Heart right ventricle (tissue), 16 donors: Measurements from ENCODE around the gene GM2A. TPM values are rescaled to one million over a fixed set of nuclear protein-coding genes. Genes with fewer than 3 reads are reported as not detected.
A peak's percentile ranks its signal among the peaks of the same experiment; 100 is the strongest.
"Not testable (repeated sequence)": the region's sequence is repeated elsewhere in the genome, so short reads cannot be mapped to it uniquely, and the experiment has no call there.

ENCODE experiments used
- ATAC-seq, 8 donors: fragments of 200-7000 bp; cut with Tn5 transposase; one replicate each; pipeline ENCODE4 v1.9.1; 2020; ENCODE audit warnings: mild to moderate bottlenecking in 8 of 8, moderate library complexity in 8 of 8, moderate number of reproducible peaks in 1 of 8
- DNase-seq, 2 donors: peaks; one replicate each; pipeline ENCODE4 v3.0.0-alpha.2; 2020
- H3K27ac ChIP-seq, 10 donors: fragments of 200-600 bp; sonication (generic) in 2 of 10; one replicate each; pipeline versions ENCODE4 v1.5.0 to v1.8.0; 2020 to 2022; ENCODE audit warnings: mild to moderate bottlenecking in 3 of 10
- H3K27me3 ChIP-seq, 7 donors: fragments of 200-600 bp; one replicate each; pipeline ENCODE4 v1.8.0; 2021 to 2022; ENCODE audit warnings: mild to moderate bottlenecking in 2 of 7
- H3K36me3 ChIP-seq, 9 donors: fragments of 200-600 bp; sonication (generic) in 1 of 9; one replicate each; pipeline versions ENCODE4 v1.5.0 to v1.8.0; 2020 to 2022; ENCODE audit warnings: mild to moderate bottlenecking in 2 of 9
- H3K4me1 ChIP-seq, 9 donors: fragments of 200-600 bp; sonication (generic) in 1 of 9; one replicate each; pipeline versions ENCODE4 v1.5.0 to v1.8.0; 2020 to 2022; ENCODE audit warnings: mild to moderate bottlenecking in 4 of 9
- H3K4me3 ChIP-seq, 10 donors: fragments of 200-600 bp; sonication (generic) in 2 of 10; one replicate each; pipeline versions ENCODE4 v1.5.0 to v1.8.0; 2020 to 2022; ENCODE audit warnings: mild to moderate bottlenecking in 7 of 10, moderate library complexity in 2 of 10
- H3K9me3 ChIP-seq, 11 donors: fragments of 200-600 bp in 10 of 11; sonication (generic) in 2 of 11; one replicate each; pipeline versions ENCODE4 v1.5.0 to v1.8.0; 2013 to 2022; ENCODE audit warnings: mild to moderate bottlenecking in 2 of 11, control low read depth in 1 of 11, moderate library complexity in 1 of 11
- CTCF ChIP-seq, 9 donors: fragments of 200-600 bp; sonication (generic) in 2 of 9; IDR thresholded peaks; one replicate each; pipeline versions ENCODE4 v1.5.0 to v1.8.0; 2021 to 2022; ENCODE audit warnings: antibody characterized with exemption in 9 of 9, mild to moderate bottlenecking in 5 of 9, moderate library complexity in 1 of 9
- WGBS, 2 donors: extraction: QIAGEN DNeasy Blood & Tissue Kit; methylation state at CpG; one replicate each; pipeline ENCODE4 v1.1.7; 2013; ENCODE audit warnings: inconsistent platforms in 1 of 2; 5-methylcytosine and 5-hydroxymethylcytosine counted together
- intact Hi-C, 10 donors: fragments of 100-400 bp; cut with DNase I; formaldehyde crosslinking; loops; one replicate each; pipeline versions ENCODE4 v1.11.1 to v1.14.2; 2022
- polyA plus RNA-seq, 2 donors: library from polyadenylated mRNA; stranded (reverse); fragments of 200-250 nt; gene quantifications; one replicate each; pipeline ENCODE4 v1.2.3, GENCODE V29; 2013
- total RNA-seq, 10 donors: library from RNA; stranded (reverse); fragmentation: NEBNext Ultra II Directional in 3 of 10; extraction: Animal tissue kit (Norgen Biotek cat#: 25700) in 3 of 10; gene quantifications; one replicate each; pipeline versions ENCODE4 v1.2.1 to v1.2.4, GENCODE V29; 2021 to 2023
- donor health status: Arrhythmogenic right ventricular cardiomyopathy.
- donor health status: ischemic (EF 13 %, LVEDD 7.1; RV severe dilation, severe dysfunction).
- donor health status: healthy with polysubstance abuse.
- donor health status: DM: no; HTN: yes; CAD: no.
- donor health status: DM: no; HTN: no; CAD: no.
- donor health status: ischemic (EF 25% LVEDD 6.9; RV normal size, moderate dysfunction).
- donor health status: ischemic (EF 25% LVEDD 5.7; RV mildly dilated, moderate dysfunction).
- donor health status: healthy.
- donor health status: DM: yes; HTN: yes; CAD: no.
- donor health status: Ischemic cardiomyopathy.
- donor health status: ischemic (EF 35%, LVEDD 5.7; RV mildly dilated, moderate dysfunction).
- donor health status: nonischemic (EF 11% LVEDD 7.7; RV severe dilation, severe dysfunction).
- donor health status: DM: yes; HTN: yes; CAD: no.
- donor health status: PGD.
- donor health status: ischemic (EF 29% LVEDD 5.4; RV normal size, mild dysfunction).
- donor health status: nonischemic (EF 23%, LVEDD 6.1; RV moderate dilation, normal function).

The GM2A gene
- total and polyA plus RNA-seq, 12 donors = 18.1 to 47.1 (median 35.9) TPM

DNA sequence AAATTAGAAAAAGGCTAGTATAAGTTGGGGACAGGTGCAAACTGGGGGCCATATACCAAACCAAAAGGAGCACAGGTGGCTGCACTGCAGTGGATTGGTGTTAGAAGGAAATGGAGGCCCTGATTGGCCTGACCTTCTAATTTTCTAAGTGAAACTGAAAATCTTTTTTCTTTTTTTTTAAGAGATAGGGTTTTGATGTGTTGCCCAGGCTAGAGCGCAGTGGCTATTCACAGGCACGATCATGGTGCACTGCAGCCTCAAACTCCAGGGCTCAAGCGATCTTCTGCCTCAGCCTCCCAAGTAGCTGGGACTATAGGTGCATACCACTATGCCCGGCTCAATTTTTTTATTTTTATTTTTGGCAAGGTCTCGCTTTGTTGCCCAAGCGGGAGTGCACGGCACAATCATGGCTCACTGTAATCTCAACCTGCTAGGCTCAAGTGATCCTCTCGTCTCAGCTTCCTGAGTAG lies 19.3 kb upstream of the GM2A start:
- Histone ChIP-seq H3K27ac (peak overlapping the region in 3 of 10 donors; percentile 56 to 83 (median 78)), H3K36me3 (no peaks in the 10 kb centered on the region), H3K9me3 (no peaks in the 10 kb centered on the region), H3K4me3 (no peak overlapping the region), H3K27me3 (no peaks in the 10 kb centered on the region), H3K4me1 (peaks cover 11 to 48% (median 28%) of the 10 kb centered on the region in 9 donors)
- intact Hi-C loops = loop anchor here in 4 of 10 donors (10.0 kb wide), 3 partner anchors 59 to 179 kb away; no protein-coding TSS in a partner anchor
- no peak for ATAC-seq
- no peak for DNase-seq
- WGBS, 2 donors = 70 to 77% methylated on average over 8 of the region's 8 CpGs
- TF ChIP-seq CTCF (IDR thresholded peaks at IDR 0.05) = no peak

GRCh38 chr5:151234476-151235238 lies 18.3 kb upstream of the GM2A start:
- 12 to 13% methylated on average over 17 of the region's 17 CpGs for WGBS, 2 donors
- Histone ChIP-seq H3K9me3 (no peaks in the 10 kb centered on the region), H3K36me3 (no peaks in the 10 kb centered on the region), H3K4me3 (peak overlapping the region in 5 of 10 donors; percentile 10 to 31 (median 23)), H3K27ac (peak overlapping the region; percentile 14 to 86 (median 78)), H3K27me3 (no peaks in the 10 kb centered on the region), H3K4me1 (peaks cover 15 to 56% (median 38%) of the 10 kb centered on the region in 9 donors)
- TF ChIP-seq CTCF (IDR thresholded peaks at IDR 0.05) = no peak
- DNase-seq = peak; percentile 70 to 79
- ATAC-seq = peak; percentile 63 to 85 (median 74)
- intact Hi-C loops = loop anchor here in 9 of 10 donors (5.0 to 10.0 kb wide), 10 partner anchors 60 to 232 kb away; partner anchors contain the start of gene ANXA6 (in 1 of the 9)

DNA sequence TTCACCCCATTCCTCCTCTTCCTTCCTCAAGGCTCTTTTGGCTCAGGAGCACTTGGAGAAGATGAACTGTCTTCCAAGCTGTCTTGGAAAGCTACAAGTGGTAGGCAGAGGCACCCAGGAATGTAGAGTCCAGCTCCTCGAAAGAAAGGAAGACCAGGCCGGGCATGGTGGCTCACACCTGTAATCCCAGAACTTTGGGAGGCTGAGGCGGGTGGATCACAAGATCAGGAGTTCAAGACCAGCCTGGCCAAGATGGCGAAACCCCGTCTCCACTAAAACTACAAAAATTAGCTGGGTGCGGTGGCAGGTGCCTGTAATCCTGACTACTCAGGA lies 17.8 kb upstream of the GM2A start:
- not testable (repeated sequence) for H3K9me3 ChIP-seq, H3K36me3 ChIP-seq, DNase-seq, H3K27me3 ChIP-seq, ATAC-seq
- intact Hi-C loops = loop anchor here in 9 of 10 donors (5.0 to 10.0 kb wide), 10 partner anchors 60 to 233 kb away; partner anchors contain the start of gene ANXA6 (in 1 of the 9)
- H3K4me3 ChIP-seq = peak overlapping the region in 5 of 10 donors; percentile 10 to 31 (median 23)
- WGBS, 2 donors = 94 to 96% methylated on average over 6 of the region's 6 CpGs
- peaks cover 15 to 53% (median 38%) of the 10 kb centered on the region in 9 donors for H3K4me1 ChIP-seq
- H3K27ac ChIP-seq = peak overlapping the region in 9 of 10 donors; percentile 56 to 86 (median 78)

DNA sequence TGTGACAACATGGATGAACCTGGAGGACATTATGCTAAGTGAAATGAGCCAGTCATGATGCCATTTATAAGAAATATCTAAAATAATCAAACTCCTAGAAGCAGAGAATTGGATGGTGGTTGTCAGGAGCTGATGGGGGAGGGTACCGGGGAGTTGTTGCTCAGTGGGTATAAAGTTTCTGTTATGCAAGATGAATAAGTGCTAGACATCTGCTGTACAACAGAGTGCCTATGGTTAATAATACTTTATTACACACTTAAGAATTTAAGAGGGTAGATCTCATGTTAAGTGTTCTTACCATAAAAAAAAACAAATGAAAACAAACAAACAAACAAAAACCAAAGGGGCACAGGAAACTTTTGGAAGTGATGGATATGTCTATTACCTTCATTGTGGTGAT lies 16.1 kb upstream of the GM2A start:
- Histone ChIP-seq H3K27ac (peak overlapping the region in 2 of 10 donors; percentile 86 to 88), H3K36me3 (no peaks in the 10 kb centered on the region), H3K4me3 (no peak overlapping the region), H3K27me3 (no peaks in the 10 kb centered on the region), H3K9me3 (no peaks in the 10 kb centered on the region), H3K4me1 (peaks cover 15 to 47% (median 39%) of the 10 kb centered on the region in 9 donors)
- intact Hi-C loops = loop anchor here in 9 of 10 donors (5.0 to 10.0 kb wide), 10 partner anchors 62 to 235 kb away; partner anchors contain the start of gene ANXA6 (in 1 of the 9)
- DNase-seq (no peak), ATAC-seq (no peak)
- no peak for TF ChIP-seq CTCF (IDR thresholded peaks at IDR 0.05)
- WGBS, 2 donors = 92 to 94% methylated on average over 1 of the region's 1 CpG
